GM12801 (cell line): ENCODE results near the gene PDXP.

ENCODE experiments used
- CTCF ChIP-seq: IDR thresholded peaks from one replicate; pipeline ENCODE4 v1.5.1; 2011; ENCODE audit warnings: control low read depth; ENCODE audit not compliant: insufficient read length; ENCODE audit errors: extremely low read depth

The PDXP gene

GRCh38 chr22:37636186-37636948 is 22.2 kb upstream of the PDXP start:
- no peak for TF ChIP-seq CTCF

GRCh38 chr22:37636949-37637273 is 21.6 kb upstream of the PDXP start:
- no peak for TF ChIP-seq CTCF

- no peak for TF ChIP-seq CTCF
These were observed 20.0 kb upstream of the PDXP start for GRCh38 chr22:37638391-37639069.

GRCh38 chr22:37639070-37639760 is 19.3 kb upstream of the PDXP start, which contains the start of gene SH3BP1:
Gene SH3BP1 (plus strand): TSS chr22:37639669. CDS start chr22:37639788, 119 bp downstream.
- no peak for TF ChIP-seq CTCF

GRCh38 chr22:37639771-37640590 is 18.5 kb upstream of the PDXP start:
- no peak for TF ChIP-seq CTCF

GRCh38 chr22:37640591-37641560 is 17.6 kb upstream of the PDXP start:
- no peak for TF ChIP-seq CTCF
